IMR-90 (cell line): Measurements from ENCODE around the gene BTC. TPM values are rescaled to one million over a fixed set of nuclear protein-coding genes. Genes with fewer than 3 reads are reported as not detected.

Source experiments
- ATAC-seq: fragments of 200-7000 bp; cut with Tn5 transposase; 2 replicates; pipeline ENCODE4 v1.9.1; 2020; ENCODE audit warnings: low read depth, mild to moderate bottlenecking, moderate library complexity
- BruUV-seq: library from RNA; stranded (reverse); fragments of 400-500 nt; replicated peaks from 2 replicates; lab custom pipeline; 2021; lab: Mats Ljungman, UMichigan
- CTCF ChIA-PET: fragments of 300-600 bp; formaldehyde crosslinking; extraction: SDS; loops from one replicate; lab custom pipeline; 2021; ENCODE audit warnings: antibody characterized with exemption; lab: Yijun Ruan, JAX
- POLR2A ChIA-PET: fragments of 300-600 bp; sonication (Branson Sonifier 250); formaldehyde crosslinking; loops from one replicate; lab custom pipeline; 2022; ENCODE audit warnings: antibody characterized with exemption; ENCODE audit not compliant: unreplicated experiment; lab: Charles Lee
- DNase-seq: peaks from one replicate; pipeline ENCODE4 v3.0.0; 2013
- H2AFZ ChIP-seq: replicated peaks from 2 replicates; pipeline ENCODE3; 2013; ENCODE audit warnings: low read length, mild to moderate bottlenecking; ENCODE audit not compliant: poor library complexity
- H2AK5ac ChIP-seq: 2 replicates; pipeline ENCODE4 v1.6.1; 2013; ENCODE audit warnings: low read depth, low read length, inconsistent platforms
- H2AK9ac ChIP-seq: replicated peaks from 2 replicates; pipeline ENCODE3; 2013; ENCODE audit warnings: mild to moderate bottlenecking, low read depth, low read length, moderate library complexity; ENCODE audit not compliant: poor library complexity
- H2BK120ac ChIP-seq: 2 replicates; pipeline ENCODE4 v1.6.1; 2013; ENCODE audit warnings: low read depth, low read length, inconsistent platforms
- H2BK15ac ChIP-seq: 3 replicates; pipeline ENCODE4 v1.6.1; 2013; ENCODE audit warnings: low read depth, low read length, inconsistent platforms
- H2BK20ac ChIP-seq: 2 replicates; pipeline ENCODE4 v1.6.1; 2013; ENCODE audit warnings: low read depth, mild to moderate bottlenecking, inconsistent platforms, low read length, moderate library complexity
- H2BK5ac ChIP-seq: 2 replicates; pipeline ENCODE4 v1.6.1; 2013; ENCODE audit warnings: mild to moderate bottlenecking, low read depth, low read length, inconsistent platforms; ENCODE audit not compliant: poor library complexity, severe bottlenecking
- H3K14ac ChIP-seq: replicated peaks from 2 replicates; pipeline ENCODE4 v1.6.1; 2013; ENCODE audit warnings: low read depth, low read length, inconsistent platforms
- H3K18ac ChIP-seq: 2 replicates; pipeline ENCODE4 v1.6.1; 2013; ENCODE audit warnings: low read depth, low read length, control low read depth
- H3K23ac ChIP-seq: 2 replicates; pipeline ENCODE4 v1.6.1; 2013; ENCODE audit warnings: low read depth, low read length, inconsistent platforms
- H3K27ac ChIP-seq: 2 replicates; pipeline ENCODE4 v1.5.1; 2013; ENCODE audit warnings: mild to moderate bottlenecking, control low read depth, low read length; ENCODE audit not compliant: insufficient read depth
- H3K27me3 ChIP-seq: 2 replicates; pipeline ENCODE4 v1.6.1; 2013; ENCODE audit warnings: low read length; ENCODE audit not compliant: control insufficient read depth, insufficient read depth
- H3K36me3 ChIP-seq: 2 replicates; pipeline ENCODE4 v1.6.1; 2013; ENCODE audit warnings: low read length, mixed read lengths; ENCODE audit not compliant: control insufficient read depth, insufficient read depth
- H3K4ac ChIP-seq: 2 replicates; pipeline ENCODE4 v1.6.1; 2013; ENCODE audit warnings: low read depth, low read length, inconsistent platforms
- H3K4me1 ChIP-seq: 2 replicates; pipeline ENCODE4 v1.6.1; 2013; ENCODE audit warnings: low read length, mixed read lengths; ENCODE audit not compliant: control insufficient read depth, insufficient read depth
- H3K4me2 ChIP-seq: 2 replicates; pipeline ENCODE4 v1.6.1; 2013; ENCODE audit warnings: low read depth, mild to moderate bottlenecking, control low read depth, low read length, moderate library complexity
- H3K4me3 ChIP-seq: 2 replicates; pipeline ENCODE4 v1.5.1; 2013; ENCODE audit warnings: low read depth, mild to moderate bottlenecking, control low read depth, low read length, moderate library complexity; ENCODE audit not compliant: insufficient read depth
- H3K56ac ChIP-seq: 2 replicates; pipeline ENCODE4 v1.6.1; 2013; ENCODE audit warnings: low read length, inconsistent platforms; ENCODE audit not compliant: insufficient read depth; ENCODE audit errors: extremely low read depth
- H3K79me1 ChIP-seq, 2 experiments: 2 replicates each; pipeline ENCODE4 v1.6.1; 2013; ENCODE audit warnings: low read length in 2 of 2, inconsistent platforms in 1 of 2, low read depth in 1 of 2
- H3K9ac ChIP-seq: 2 replicates; pipeline ENCODE4 v1.6.1; 2013; ENCODE audit warnings: low read depth, low read length, control low read depth
- H3K9me1 ChIP-seq: 2 replicates; pipeline ENCODE4 v1.6.1; 2013; ENCODE audit warnings: low read length, inconsistent platforms; ENCODE audit not compliant: insufficient read depth
- H3K9me3 ChIP-seq: 2 replicates; pipeline ENCODE4 v1.6.1; 2013; ENCODE audit warnings: low read length; ENCODE audit not compliant: control insufficient read depth, insufficient read depth
- H4K20me1 ChIP-seq: 2 replicates; pipeline ENCODE4 v1.6.1; 2013; ENCODE audit warnings: low read length, inconsistent platforms; ENCODE audit not compliant: insufficient read depth
- H4K5ac ChIP-seq: 2 replicates; pipeline ENCODE4 v1.6.1; 2013; ENCODE audit warnings: mild to moderate bottlenecking, low read depth, low read length, control low read depth
- H4K8ac ChIP-seq, 2 experiments: 2 replicates each; pipeline ENCODE4 v1.6.1; 2013; ENCODE audit warnings: low read depth in 2 of 2, low read length in 2 of 2, control low read depth in 1 of 2, inconsistent platforms in 1 of 2
- H4K91ac ChIP-seq: 2 replicates; pipeline ENCODE4 v1.6.1; 2013; ENCODE audit warnings: low read depth, low read length, inconsistent platforms; ENCODE audit not compliant: insufficient read depth
- BHLHE40 ChIP-seq: fragments of 150-350 bp; IDR thresholded peaks from 2 replicates; pipeline ENCODE4 v1.6.1; 2016; ENCODE audit warnings: mild to moderate bottlenecking, low read depth, low read length
- CEBPB ChIP-seq: IDR thresholded peaks from 2 replicates; pipeline ENCODE4 v1.6.1; 2012; ENCODE audit warnings: low read depth, low read length, improper control_type of control experiment
- CHD1 ChIP-seq: IDR thresholded peaks from 2 replicates; pipeline ENCODE4 v1.6.1; 2012; ENCODE audit warnings: low read depth, low read length, improper control_type of control experiment
- MAFK ChIP-seq: IDR thresholded peaks from 2 replicates; pipeline ENCODE4 v1.6.1; 2012; ENCODE audit warnings: low read depth, low read length, improper control_type of control experiment
- MAZ ChIP-seq: IDR thresholded peaks from 2 replicates; pipeline ENCODE4 v1.6.1; 2012; ENCODE audit warnings: low read depth, mild to moderate bottlenecking, low read length, improper control_type of control experiment, moderate library complexity, borderline replicate concordance
- MXI1 ChIP-seq: IDR thresholded peaks from 2 replicates; pipeline ENCODE4 v1.6.1; 2012; ENCODE audit warnings: low read depth, mild to moderate bottlenecking, low read length, moderate library complexity, borderline replicate concordance
- NFE2L2 ChIP-seq: fragments of 150-350 bp; IDR thresholded peaks from 2 replicates; pipeline ENCODE4 v1.6.1; 2016; ENCODE audit warnings: low read depth, mild to moderate bottlenecking, low read length
- POLR2A ChIP-seq: IDR thresholded peaks from 2 replicates; pipeline ENCODE4 v1.6.1; 2012; ENCODE audit warnings: mild to moderate bottlenecking, low read depth, low read length
- RCOR1 ChIP-seq: IDR thresholded peaks from 2 replicates; pipeline ENCODE4 v1.6.1; 2012; ENCODE audit warnings: mild to moderate bottlenecking, low read length, improper control_type of control experiment; ENCODE audit not compliant: insufficient replicate concordance
- RFX5 ChIP-seq: IDR thresholded peaks from 2 replicates; pipeline ENCODE4 v1.8.0; 2012; ENCODE audit warnings: low read depth, mild to moderate bottlenecking, low read length, moderate library complexity
- SMC3 ChIP-seq: fragments of 150-350 bp; IDR thresholded peaks from 2 replicates; pipeline ENCODE4 v1.6.1; 2016; ENCODE audit warnings: low read depth, mild to moderate bottlenecking, antibody characterized with exemption, low read length, moderate library complexity
- WGBS, 2 experiments: methylation state at CpG; one replicate each; pipeline versions ENCODE4 v1.1.5 to v1.1.7; 2013; ENCODE audit warnings: missing lambda C conversion rate in 2 of 2; ENCODE audit not compliant: insufficient read length in 1 of 2; ENCODE audit errors: extremely low coverage in 2 of 2; 5-methylcytosine and 5-hydroxymethylcytosine counted together
- dilution Hi-C: fragments of 300-500 bp; cut with HindIII; formaldehyde crosslinking; loops from one replicate; pipeline ENCODE4 v1.14.3; 2018; ENCODE audit warnings: low sequenced_read_pairs; ENCODE audit not compliant: unreplicated experiment
- in situ Hi-C: fragments of 300-500 bp; cut with MboI; formaldehyde crosslinking; loops from 3 replicates; pipeline ENCODE4 v1.14.3; 2019; ENCODE audit warnings: low sequenced_read_pairs, inconsistent platforms, mixed read lengths
- intact Hi-C: fragments of 100-400 bp; cut with micrococcal nuclease; formaldehyde crosslinking; loops from 2 replicates; pipeline ENCODE4 v1.10.0; 2022
- polyA plus RNA-seq, 3 experiments: library from polyadenylated mRNA; depleted of rRNA; stranded (reverse); fragments of >200 nt; gene quantifications; 2 replicates each; pipeline ENCODE4 v1.2.3, GENCODE V29; 2012; ENCODE audit warnings: low replicate concordance in 1 of 3
- total RNA-seq: library from RNA; depleted of rRNA; stranded (reverse); fragments of >200 nt; gene quantifications from 2 replicates; pipeline ENCODE4 v1.2.3, GENCODE V29; 2012
- TF ChIP-seq, protein P1 (sequence below): fragments of 150-350 bp; IDR thresholded peaks from 2 replicates; pipeline ENCODE4 v1.6.1; 2016; ENCODE audit warnings: low read depth, mild to moderate bottlenecking, low read length, moderate library complexity, borderline replicate concordance
- TF ChIP-seq, protein P2 (sequence below): conservative IDR thresholded peaks from 2 replicates; pipeline ENCODE4 v1.5.1; 2012; ENCODE audit warnings: mild to moderate bottlenecking, low read depth, low read length, improper control_type of control experiment

BTC gene
- total and polyA plus RNA-seq, 2 of the 4 experiments (the other 2 are of a cell fraction): not detected

DNA sequence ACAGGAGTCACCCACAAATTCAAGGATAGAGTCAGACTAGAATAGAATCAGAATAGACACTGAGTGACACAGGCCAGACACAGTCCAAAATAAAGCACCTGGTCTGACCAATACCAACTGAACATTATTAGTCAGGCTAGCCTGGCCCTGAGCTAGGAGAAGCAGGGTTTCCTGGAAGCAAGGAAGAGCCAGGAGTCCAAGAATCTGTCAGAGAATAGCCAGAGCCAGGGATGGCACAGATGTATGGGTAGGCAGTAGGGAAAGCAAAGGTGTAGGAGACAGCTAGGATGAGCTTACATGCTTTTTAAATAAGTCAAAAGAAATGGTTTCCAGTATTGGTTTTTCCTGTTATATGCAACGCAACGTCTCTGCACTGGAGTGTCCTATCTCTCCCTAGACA, 3.7 kb downstream of the BTC start:
- Histone ChIP-seq H3K79me1 (no peaks in the 10 kb centered on the region), H3K23ac (no peak overlapping the region), H3K27ac (no peak overlapping the region), H2AK9ac (no peak overlapping the region), H3K4ac (no peak overlapping the region), H2AFZ (no peak overlapping the region), H2BK20ac (no peak overlapping the region), H3K4me2 (no peak overlapping the region), H4K8ac (no peak overlapping the region), H2AK5ac (no peak overlapping the region), H3K9me1 (no peaks in the 10 kb centered on the region), H2BK120ac (no peak overlapping the region), H3K4me1 (no peaks in the 10 kb centered on the region), H2BK15ac (no peak overlapping the region), H3K9ac (no peak overlapping the region), H2BK5ac (no peak overlapping the region), H4K5ac (no peak overlapping the region), H3K56ac (no peak overlapping the region), H4K20me1 (no peaks in the 10 kb centered on the region), H3K36me3 (no peaks in the 10 kb centered on the region), H3K14ac (no peak overlapping the region), H3K4me3 (no peak overlapping the region), H3K18ac (no peak overlapping the region), H3K27me3 (peaks cover 30% of the 10 kb centered on the region), H3K9me3 (no peaks in the 10 kb centered on the region), H4K91ac (no peak overlapping the region)
- no CpG with 5 or more reads among the region's 2 CpGs for WGBS, 2 experiments
- in situ Hi-C loops (no loop called here), dilution Hi-C loops (no loop called here), intact Hi-C loops (loop anchor here (1.0 kb wide), 1 partner anchor 58 kb away; no protein-coding TSS in a partner anchor)
- TF ChIP-seq CEBPB (no peak), NFE2L2 (no peak), SMC3 (no peak), MXI1 (no peak), CHD1 (no peak), RCOR1 (no peak), RFX5 (no peak), POLR2A (no peak), MAFK (no peak), BHLHE40 (no peak), MAZ (no peak)
- TF ChIP-seq, protein P1, sequence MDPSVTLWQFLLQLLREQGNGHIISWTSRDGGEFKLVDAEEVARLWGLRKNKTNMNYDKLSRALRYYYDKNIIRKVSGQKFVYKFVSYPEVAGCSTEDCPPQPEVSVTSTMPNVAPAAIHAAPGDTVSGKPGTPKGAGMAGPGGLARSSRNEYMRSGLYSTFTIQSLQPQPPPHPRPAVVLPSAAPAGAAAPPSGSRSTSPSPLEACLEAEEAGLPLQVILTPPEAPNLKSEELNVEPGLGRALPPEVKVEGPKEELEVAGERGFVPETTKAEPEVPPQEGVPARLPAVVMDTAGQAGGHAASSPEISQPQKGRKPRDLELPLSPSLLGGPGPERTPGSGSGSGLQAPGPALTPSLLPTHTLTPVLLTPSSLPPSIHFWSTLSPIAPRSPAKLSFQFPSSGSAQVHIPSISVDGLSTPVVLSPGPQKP: no peak
- TF ChIP-seq, protein P2, sequence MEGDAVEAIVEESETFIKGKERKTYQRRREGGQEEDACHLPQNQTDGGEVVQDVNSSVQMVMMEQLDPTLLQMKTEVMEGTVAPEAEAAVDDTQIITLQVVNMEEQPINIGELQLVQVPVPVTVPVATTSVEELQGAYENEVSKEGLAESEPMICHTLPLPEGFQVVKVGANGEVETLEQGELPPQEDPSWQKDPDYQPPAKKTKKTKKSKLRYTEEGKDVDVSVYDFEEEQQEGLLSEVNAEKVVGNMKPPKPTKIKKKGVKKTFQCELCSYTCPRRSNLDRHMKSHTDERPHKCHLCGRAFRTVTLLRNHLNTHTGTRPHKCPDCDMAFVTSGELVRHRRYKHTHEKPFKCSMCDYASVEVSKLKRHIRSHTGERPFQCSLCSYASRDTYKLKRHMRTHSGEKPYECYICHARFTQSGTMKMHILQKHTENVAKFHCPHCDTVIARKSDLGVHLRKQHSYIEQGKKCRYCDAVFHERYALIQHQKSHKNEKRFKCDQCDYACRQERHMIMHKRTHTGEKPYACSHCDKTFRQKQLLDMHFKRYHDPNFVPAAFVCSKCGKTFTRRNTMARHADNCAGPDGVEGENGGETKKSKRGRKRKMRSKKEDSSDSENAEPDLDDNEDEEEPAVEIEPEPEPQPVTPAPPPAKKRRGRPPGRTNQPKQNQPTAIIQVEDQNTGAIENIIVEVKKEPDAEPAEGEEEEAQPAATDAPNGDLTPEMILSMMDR: no peak
- DNase-seq: no peak
- POLR2A ChIA-PET: no interaction called here
- no peak for ATAC-seq
- no TSS peak for BruUV-seq
- CTCF ChIA-PET: interaction anchor here (0.5 kb wide), 1 partner anchor 312 kb away, joined by 4 read pairs; no protein-coding TSS in a partner anchor
